Measurements from ENCODE around the gene TRAF7. TPM values are rescaled to one million over a fixed set of nuclear protein-coding genes. Genes with fewer than 3 reads are reported as not detected.

The TRAF7 gene
- polyA plus RNA-seq, 3 donors, result 5.9 to 41.9 (median 6.7) TPM

- peaks cover 16 to 26% of the 10 kb centered on the region in 2 donors for H3K27me3 ChIP-seq (ENCODE audit: control insufficient read depth in 2 of 2, insufficient read depth in 2 of 2, low read length in 2 of 2)
- WGBS (ENCODE audit: insufficient coverage), result 91% methylated on average over 23 of the region's 25 CpGs
- H3K4me1 Mint-ChIP-seq, result peaks cover 4% of the 10 kb centered on the region
- no peak for TF ChIP-seq CTCF (IDR thresholded peaks at IDR 0.05)
- peaks cover 3 to 4% of the 10 kb centered on the region in 2 donors for H3K4me1 ChIP-seq (ENCODE audit: control insufficient read depth in 1 of 2, insufficient read depth in 2 of 2, low read length in 2 of 2)
- H3K9me3 ChIP-seq (replicated peaks in 1 of 2; ENCODE audit: control insufficient read depth in 1 of 2, insufficient read depth in 1 of 2, low read length in 2 of 2), result no peaks in the 10 kb centered on the region
- no peak for DNase-seq
- no peak overlapping the region for H3K4me3 ChIP-seq (replicated peaks in 1 of 3; ENCODE audit: low read depth in 2 of 3, low read length in 3 of 3)
- intact Hi-C loops (cut with micrococcal nuclease), result no loop called here
- H2AFZ ChIP-seq (ENCODE audit: insufficient read depth, low read depth, low read length, poor library complexity, severe bottlenecking), result no peak overlapping the region
- H3K79me2 ChIP-seq (ENCODE audit: insufficient read depth, low read length), result no peaks in the 10 kb centered on the region
- H3K27me3 Mint-ChIP-seq (ENCODE audit: low read depth in 3 of 3), result peaks cover 29 to 37% (median 35%) of the 10 kb centered on the region in 3 donors
- H3K27ac ChIP-seq (ENCODE audit: low read depth in 1 of 2, low read length in 2 of 2), result no peak overlapping the region
- no peak overlapping the region for H3K4me3 Mint-ChIP-seq
- no peaks in the 10 kb centered on the region for H3K36me3 Mint-ChIP-seq
- no peak overlapping the region for H3K27ac Mint-ChIP-seq
- peaks cover 0 to 10% (median 0%) of the 10 kb centered on the region in 7 donors for H3K9me3 Mint-ChIP-seq
- H3K4me2 ChIP-seq (replicated peaks; ENCODE audit: extremely low read depth, low read length, poor library complexity, severe bottlenecking), result no peak overlapping the region
- H3K9ac ChIP-seq (ENCODE audit: insufficient read depth, low read length, poor library complexity, severe bottlenecking), result no peak overlapping the region
- no peaks in the 10 kb centered on the region for H3K36me3 ChIP-seq (replicated peaks in 1 of 2; ENCODE audit: control insufficient read depth in 1 of 2, insufficient read depth in 2 of 2, low read length in 2 of 2)
- H4K20me1 ChIP-seq (ENCODE audit: insufficient read depth, low read length), result no peaks in the 10 kb centered on the region
Measured at GRCh38 chr16:2190659-2191445, 35.3 kb downstream of the TRAF7 start.

GRCh38 chr16:2191446-2191706, 35.8 kb downstream of the TRAF7 start:
- Histone ChIP-seq H3K4me1 (ENCODE audit: control insufficient read depth in 1 of 2, insufficient read depth in 2 of 2, low read length in 2 of 2) (peaks cover 3 to 7% of the 10 kb centered on the region in 2 donors), H3K9me3 (replicated peaks in 1 of 2; ENCODE audit: control insufficient read depth in 1 of 2, insufficient read depth in 1 of 2, low read length in 2 of 2) (no peaks in the 10 kb centered on the region), H4K20me1 (ENCODE audit: insufficient read depth, low read length) (no peaks in the 10 kb centered on the region), H3K79me2 (ENCODE audit: insufficient read depth, low read length) (no peaks in the 10 kb centered on the region), H2AFZ (ENCODE audit: insufficient read depth, low read depth, low read length, poor library complexity, severe bottlenecking) (no peak overlapping the region), H3K4me3 (replicated peaks in 1 of 3; ENCODE audit: low read depth in 2 of 3, low read length in 3 of 3) (no peak overlapping the region), H3K9ac (ENCODE audit: insufficient read depth, low read length, poor library complexity, severe bottlenecking) (no peak overlapping the region), H3K27ac (ENCODE audit: low read depth in 1 of 2, low read length in 2 of 2) (no peak overlapping the region), H3K27me3 (ENCODE audit: control insufficient read depth in 2 of 2, insufficient read depth in 2 of 2, low read length in 2 of 2) (peaks cover 17 to 26% of the 10 kb centered on the region in 2 donors), H3K4me2 (replicated peaks; ENCODE audit: extremely low read depth, low read length, poor library complexity, severe bottlenecking) (no peak overlapping the region), H3K36me3 (replicated peaks in 1 of 2; ENCODE audit: control insufficient read depth in 1 of 2, insufficient read depth in 2 of 2, low read length in 2 of 2) (no peaks in the 10 kb centered on the region)
- Mint-ChIP-seq H3K36me3 (no peaks in the 10 kb centered on the region), H3K27me3 (ENCODE audit: low read depth in 3 of 3) (peaks cover 29 to 37% (median 35%) of the 10 kb centered on the region in 3 donors), H3K4me1 (peaks cover 4% of the 10 kb centered on the region), H3K27ac (peak overlapping the region in 1 of 7 donors; percentile 32), H3K9me3 (peaks cover 0 to 10% (median 0%) of the 10 kb centered on the region in 7 donors), H3K4me3 (no peak overlapping the region)
- intact Hi-C loops (cut with micrococcal nuclease), result no loop called here
- TF ChIP-seq CTCF (IDR thresholded peaks at IDR 0.05), result no peak
- DNase-seq, result no peak
- 97% methylated on average over 11 of the region's 11 CpGs for WGBS (ENCODE audit: insufficient coverage)

Data from CD14-positive monocyte (primary cell).